Articular chondrocyte of knee joint (primary cell): Measurements from ENCODE around the gene MTCL1. TPM values are rescaled to one million over a fixed set of nuclear protein-coding genes. Genes with fewer than 3 reads are reported as not detected.

Experiments
- small RNA-seq: library from RNA; depleted of rRNA; stranded (forward); fragments of <200 nt; gene quantifications from one replicate; pipeline ENCODE3, GENCODE V24; 2012
- total RNA-seq: library from RNA; depleted of rRNA; stranded (reverse); fragments of >200 nt; gene quantifications from 2 replicates; pipeline ENCODE4 v1.2.3, GENCODE V29; 2012

Gene MTCL1
- total RNA-seq: 32.8 and 37.2 TPM in 2 replicates

GRCh38 chr18:8705238-8705960 is at the start of gene MTCL1:
Gene MTCL1 (plus strand): TSS chr18:8705556. CDS start chr18:8705661, 105 bp downstream.

Small RNA genes lying within 50 kb of the gene (small RNA-seq; reads per million reads assigned to genes)
- not detected for gene RF00019

Other genes starting within 250 kb of the MTCL1 start
- gene RAB12, start 96.1 kb upstream of the MTCL1 start, total RNA-seq: 61.9 and 68.0 TPM in 2 replicates